Hippocampal formation (tissue), 2 donors: ENCODE results near the gene C8G.

ENCODE experiments used
- DNase-seq, 2 donors: peaks; one replicate each; lab custom pipeline; 2025; lab: John Stamatoyannopoulos, UW

The C8G gene

GRCh38 chr9:136968333-136969127 lies 23.5 kb downstream of the C8G start:
- no peak for DNase-seq

DNA sequence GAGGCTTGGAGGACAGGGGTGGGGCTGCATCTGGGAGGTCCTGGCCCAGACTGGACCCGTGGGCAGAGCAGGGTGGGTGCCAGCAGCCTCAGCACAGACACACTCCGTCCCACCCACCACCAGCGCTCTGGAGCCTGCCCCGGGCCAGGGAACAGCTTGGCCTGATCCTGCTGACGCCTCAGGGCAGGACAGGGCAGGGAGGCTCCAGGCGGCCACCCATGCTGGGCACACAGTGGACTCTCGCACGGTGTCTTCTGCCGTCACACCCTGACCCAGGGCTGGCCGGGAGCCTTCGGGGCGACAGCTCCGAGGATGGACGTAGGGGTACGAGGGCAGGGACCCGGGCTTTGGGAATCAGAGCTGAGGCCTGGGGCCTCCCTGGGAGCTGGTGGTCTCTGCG lies 24.1 kb downstream of the C8G start:
- no peak for DNase-seq

GRCh38 chr9:136969774-136970173 lies 24.7 kb downstream of the C8G start:
- no peak for DNase-seq

GRCh38 chr9:136970361-136970760 lies 25.3 kb downstream of the C8G start:
- no peak for DNase-seq

- DNase-seq: no peak
These were observed 26.7 kb downstream of the C8G start for GRCh38 chr9:136971746-136972145.

- no peak for DNase-seq
These were observed 27.3 kb downstream of the C8G start for GRCh38 chr9:136972335-136972734.

GRCh38 chr9:136972743-136973142 lies 27.7 kb downstream of the C8G start:
- DNase-seq: no peak

- no peak for DNase-seq
These were observed 28.9 kb downstream of the C8G start for GRCh38 chr9:136973618-136974617.

DNA sequence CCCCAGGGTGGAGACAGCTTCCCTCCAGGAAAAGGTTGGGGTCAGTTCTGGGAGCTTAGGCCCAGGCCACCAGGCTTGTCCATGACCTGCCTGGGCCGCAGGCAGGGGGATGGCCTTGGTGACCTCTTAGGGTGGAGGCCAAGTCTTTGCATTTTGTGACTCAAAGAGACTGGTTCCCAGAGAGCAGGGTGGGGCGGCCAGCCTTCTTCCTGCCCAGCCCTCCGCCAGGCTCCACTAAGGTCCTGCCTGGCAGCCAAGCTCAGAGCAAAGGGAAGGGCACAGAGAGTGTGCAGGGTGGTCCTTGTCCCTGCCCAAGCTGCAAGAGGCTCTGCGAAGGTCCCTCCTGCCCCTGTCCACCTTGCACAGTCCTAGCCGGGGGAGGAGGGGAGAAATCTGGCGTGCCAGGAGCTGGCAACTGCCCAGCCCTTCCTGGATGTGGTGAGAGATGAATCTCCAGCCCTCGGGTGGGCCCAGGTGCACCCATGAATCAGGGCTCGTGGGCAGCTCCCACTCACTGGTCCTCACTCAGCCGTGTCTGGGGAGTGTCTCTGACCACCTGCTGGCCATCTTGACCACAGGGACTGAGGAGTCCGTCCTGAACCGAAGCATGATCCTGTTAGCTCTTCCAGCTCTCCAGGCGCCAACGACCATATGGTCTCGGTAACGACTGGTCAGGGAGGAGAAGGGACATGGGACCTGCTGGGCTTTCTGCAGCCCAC lies 29.9 kb downstream of the C8G start:
- DNase-seq: no peak

DNA sequence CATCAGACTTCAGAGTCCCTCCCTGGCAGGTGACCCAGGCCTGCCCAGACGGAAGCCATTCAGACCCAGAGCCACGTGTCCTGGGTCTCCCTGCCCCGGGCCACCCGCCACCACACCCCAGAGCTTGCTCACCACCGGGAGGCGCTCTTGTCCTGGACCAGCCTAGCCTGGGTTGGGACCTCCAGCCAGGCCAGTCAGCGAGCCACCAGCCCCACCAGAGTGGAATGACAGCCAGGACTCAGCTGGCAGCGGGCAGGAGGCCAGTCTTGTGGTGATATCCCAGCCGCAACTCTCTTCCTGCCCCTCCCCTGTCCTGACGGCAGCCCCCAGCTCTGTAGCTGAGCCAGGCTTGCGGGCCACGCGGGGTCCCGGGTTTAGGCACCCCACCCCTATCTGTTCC lies 30.6 kb downstream of the C8G start:
- DNase-seq: peak; percentile 36 to 83

DNA sequence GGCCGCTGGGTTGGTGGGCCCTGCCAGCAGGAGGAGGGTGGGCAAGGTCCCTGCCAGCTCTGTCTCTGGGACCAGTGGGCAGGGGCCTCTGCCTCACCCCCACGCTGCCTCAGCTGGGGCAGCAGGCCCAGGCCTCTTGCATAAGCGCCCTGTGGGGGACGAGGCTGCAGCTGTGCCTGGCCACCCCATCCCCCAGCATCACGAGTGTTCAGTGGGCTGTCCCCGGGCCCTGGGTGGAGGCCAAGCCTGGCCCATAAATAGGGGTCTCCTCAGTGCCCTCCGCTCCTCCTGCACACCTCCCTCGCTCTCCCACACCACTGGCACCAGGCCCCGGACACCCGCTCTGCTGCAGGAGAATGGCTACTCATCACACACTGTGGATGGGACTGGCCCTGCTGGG lies 32.2 kb downstream of the C8G start, which contains the start of gene PTGDS:
Gene PTGDS (plus strand): TSS at position 282 of the 400 bp plus-strand sequence. CDS start 75 bp downstream, at position 357.
- peak; percentile 91 to 95 for DNase-seq

GRCh38 chr9:136977649-136978072 lies 32.6 kb downstream of the C8G start:
- no peak for DNase-seq

DNA sequence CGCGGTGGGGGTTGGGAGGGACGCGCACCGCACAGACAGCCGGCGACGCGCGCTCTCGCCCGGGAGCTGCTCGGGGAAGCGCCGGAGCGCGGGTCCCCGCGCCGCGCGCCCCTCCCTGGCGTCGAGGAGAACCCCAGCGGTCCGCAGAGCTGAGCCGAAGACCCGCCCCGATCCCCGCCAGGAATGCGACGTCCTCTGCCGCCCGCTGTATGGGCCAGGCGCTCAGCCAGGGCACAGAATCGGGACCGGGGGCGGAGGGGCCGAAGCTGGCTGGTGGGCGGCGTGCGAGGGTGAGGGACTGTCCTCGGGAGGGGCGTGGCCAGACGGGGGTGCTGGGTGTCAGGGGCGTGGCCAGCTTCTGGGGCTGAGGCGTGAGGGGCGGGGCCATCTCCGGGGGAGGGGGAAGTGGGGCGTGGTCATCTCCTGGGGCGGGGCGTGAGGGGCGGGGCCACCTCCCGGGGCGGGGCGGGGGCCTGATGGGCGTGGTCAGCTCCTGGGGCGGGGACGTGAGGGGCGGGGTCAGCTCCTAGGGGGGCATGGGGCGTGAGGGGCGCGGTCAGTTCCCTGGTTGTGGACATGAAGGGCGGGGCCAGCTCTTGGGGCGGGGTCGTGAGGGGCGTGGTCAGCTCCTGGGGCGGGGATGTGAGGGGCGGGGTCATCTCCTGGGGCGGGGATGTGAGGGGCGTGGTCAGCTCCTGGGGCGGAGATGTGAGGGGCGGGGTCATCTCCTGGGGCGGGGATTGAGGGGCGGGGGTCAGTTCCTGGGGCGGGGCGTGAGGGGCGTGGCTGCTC lies 33.2 kb downstream of the C8G start:
- peak; percentile 88 to 95 for DNase-seq

DNA sequence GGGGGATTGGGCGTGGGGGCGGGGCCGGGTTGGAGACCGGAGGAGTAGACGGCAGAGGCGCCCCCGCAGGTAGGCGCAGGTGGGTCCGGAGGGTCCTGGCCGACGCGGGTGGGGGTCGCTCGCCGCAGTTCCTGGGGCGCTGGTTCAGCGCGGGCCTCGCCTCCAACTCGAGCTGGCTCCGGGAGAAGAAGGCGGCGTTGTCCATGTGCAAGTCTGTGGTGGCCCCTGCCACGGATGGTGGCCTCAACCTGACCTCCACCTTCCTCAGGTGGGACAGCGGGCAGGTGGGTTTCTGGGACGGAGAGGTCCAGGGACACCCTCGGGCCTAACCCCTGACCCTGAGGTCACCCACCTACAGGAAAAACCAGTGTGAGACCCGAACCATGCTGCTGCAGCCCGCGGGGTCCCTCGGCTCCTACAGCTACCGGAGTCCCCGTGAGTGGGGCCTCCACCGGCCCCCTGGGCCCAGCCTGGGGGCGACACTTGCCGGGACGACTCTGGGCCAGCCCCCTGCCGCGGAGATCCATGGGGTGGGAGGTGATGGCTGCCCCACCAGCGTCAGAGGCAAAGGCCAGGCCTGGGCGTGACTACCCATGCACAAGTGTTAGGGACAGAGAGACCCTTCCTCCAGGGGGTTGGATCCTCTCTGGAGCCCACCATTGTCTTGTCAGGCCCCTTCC lies 34.0 kb downstream of the C8G start:
- no peak for DNase-seq

DNA sequence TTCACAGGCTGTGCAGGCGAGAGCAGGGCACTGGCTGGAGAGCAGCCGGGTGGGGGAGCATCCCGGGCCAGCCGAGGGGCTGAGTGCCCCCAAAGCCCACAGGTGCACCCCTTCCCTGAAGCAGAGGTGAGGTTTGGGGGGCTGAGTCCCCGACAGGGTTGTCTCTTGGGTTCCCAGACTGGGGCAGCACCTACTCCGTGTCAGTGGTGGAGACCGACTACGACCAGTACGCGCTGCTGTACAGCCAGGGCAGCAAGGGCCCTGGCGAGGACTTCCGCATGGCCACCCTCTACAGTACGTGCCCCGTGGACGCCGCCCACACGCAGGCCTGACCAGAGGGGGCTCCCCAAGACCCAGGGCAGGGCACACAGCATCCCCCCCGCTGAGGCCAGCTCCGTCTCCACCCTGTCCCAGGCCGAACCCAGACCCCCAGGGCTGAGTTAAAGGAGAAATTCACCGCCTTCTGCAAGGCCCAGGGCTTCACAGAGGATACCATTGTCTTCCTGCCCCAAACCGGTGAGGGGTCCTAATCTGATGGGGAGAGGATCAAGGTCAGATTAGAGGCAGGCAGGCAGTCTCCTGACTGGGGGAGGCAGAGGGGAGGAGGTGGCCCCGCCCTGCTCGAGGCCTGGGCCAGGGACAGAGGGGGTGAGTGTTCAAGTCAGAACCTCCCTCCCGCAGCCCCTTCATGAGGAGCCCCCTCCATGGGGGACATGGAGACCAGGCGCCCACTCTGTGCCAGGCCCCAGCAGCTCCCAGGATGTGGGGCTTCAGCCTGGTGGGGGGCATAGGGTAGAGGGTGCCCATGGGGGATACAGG lies 34.9 kb downstream of the C8G start:
- no peak for DNase-seq

- DNase-seq: no peak
These were observed 35.8 kb downstream of the C8G start for GRCh38 chr9:136980669-136981478.

DNA sequence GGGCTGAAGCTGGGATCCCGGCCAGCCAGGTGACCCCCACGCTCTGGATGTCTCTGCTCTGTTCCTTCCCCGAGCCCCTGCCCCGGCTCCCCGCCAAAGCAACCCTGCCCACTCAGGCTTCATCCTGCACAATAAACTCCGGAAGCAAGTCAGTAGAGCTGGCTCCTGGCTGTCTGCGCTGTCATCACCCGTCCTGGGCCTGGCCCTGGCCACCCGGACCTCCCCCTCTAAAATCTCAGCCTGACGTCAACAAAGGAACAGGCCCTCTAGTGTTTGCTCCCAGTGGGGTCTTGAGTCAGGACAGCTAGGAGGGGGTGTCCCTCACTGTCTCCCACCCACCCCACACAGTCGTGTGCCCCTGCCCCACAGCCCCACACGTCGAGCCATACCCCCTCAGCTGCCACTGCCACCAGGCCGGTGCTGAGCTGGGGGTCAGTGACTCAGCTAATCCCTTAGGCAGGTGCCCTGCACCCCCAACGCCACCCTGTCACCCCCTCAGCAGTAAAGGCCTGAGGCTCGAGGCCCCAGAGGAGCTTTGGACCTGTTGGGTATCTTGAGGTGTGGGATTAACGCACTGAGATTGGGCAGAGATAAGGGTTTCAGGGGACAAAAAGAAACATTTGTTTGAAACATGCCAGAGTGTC lies 36.7 kb downstream of the C8G start:
- DNase-seq: peak; percentile 52 to 69
